Adipocyte (in vitro differentiated cells): Measurements from ENCODE around the gene SAPCD2.

Experiments
- DNase-seq: peaks from one replicate; pipeline ENCODE4 v3.0.0-alpha.2; 2015; ENCODE audit warnings: low read depth
- H3K27me3 ChIP-seq: replicated peaks from 2 replicates; pipeline ENCODE4 v1.7.0; 2013; ENCODE audit warnings: mild to moderate bottlenecking, low read length, moderate library complexity; ENCODE audit not compliant: control insufficient read depth, insufficient read depth
- H3K36me3 ChIP-seq: 2 replicates; pipeline ENCODE4 v1.7.0; 2013; ENCODE audit warnings: low read length, mild to moderate bottlenecking, moderate library complexity; ENCODE audit not compliant: control insufficient read depth, insufficient read depth, severe bottlenecking
- H3K4me1 ChIP-seq: 2 replicates; pipeline ENCODE4 v1.7.0; 2013; ENCODE audit warnings: mild to moderate bottlenecking, low read length, moderate library complexity; ENCODE audit not compliant: control insufficient read depth, insufficient read depth
- H3K4me3 ChIP-seq: 2 replicates; pipeline ENCODE4 v1.7.0; 2013; ENCODE audit warnings: mild to moderate bottlenecking, low read length, moderate library complexity
- H3K9ac ChIP-seq: 2 replicates; pipeline ENCODE4 v1.7.0; 2013; ENCODE audit warnings: mild to moderate bottlenecking, low read length, moderate library complexity
- H3K9me3 ChIP-seq: 2 replicates; pipeline ENCODE4 v1.7.0; 2013; ENCODE audit warnings: mild to moderate bottlenecking, low read length, moderate library complexity; ENCODE audit not compliant: control insufficient read depth

Gene SAPCD2

DNA sequence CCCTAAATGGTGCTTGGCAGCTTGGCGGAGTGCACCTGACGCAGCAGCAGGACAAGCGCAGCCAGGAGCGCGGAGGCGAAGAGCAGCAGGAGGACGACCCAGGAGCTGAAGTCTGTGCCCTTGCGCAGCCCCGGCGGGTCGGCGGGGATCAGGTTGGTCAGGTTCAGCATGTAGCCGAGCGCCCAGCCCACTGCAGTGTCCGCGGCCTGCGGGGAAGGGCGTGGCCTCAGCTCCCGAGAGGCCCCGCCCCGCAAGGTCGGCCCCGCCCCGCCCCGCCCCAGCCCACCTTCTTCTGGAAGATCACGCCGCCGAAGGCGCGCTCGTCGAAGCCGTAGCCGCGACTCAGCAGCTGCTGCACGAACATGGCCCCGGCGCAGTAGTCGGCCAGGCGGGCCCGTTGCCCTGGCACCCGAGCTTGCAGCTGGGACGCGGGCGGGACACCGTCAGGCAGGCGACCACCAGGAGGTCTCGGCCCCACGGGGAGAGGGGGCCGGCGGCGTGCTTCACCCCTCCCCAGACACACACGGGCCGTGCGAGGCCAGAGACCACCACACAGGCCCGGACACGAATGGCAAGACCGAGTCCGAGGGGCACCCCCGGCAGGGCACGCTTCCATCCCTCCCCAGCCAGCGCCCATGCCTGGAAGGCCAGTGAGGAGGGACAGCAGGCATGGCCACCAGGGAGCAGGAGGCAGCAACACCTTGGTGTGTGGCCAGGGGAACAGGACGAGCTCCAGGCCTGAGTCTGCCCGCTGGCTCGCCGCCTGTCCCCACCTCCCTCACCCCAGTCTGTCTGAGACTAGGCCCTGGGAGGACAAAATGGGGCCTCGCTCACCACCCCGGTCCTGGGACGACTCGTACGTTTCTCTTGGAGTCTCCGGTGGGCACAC lies 21.5 kb downstream of the SAPCD2 start:
- no peaks in the 10 kb centered on the region for H3K9me3 ChIP-seq
- no peak overlapping the region for H3K4me3 ChIP-seq
- H3K4me1 ChIP-seq, result peaks cover 12% of the 10 kb centered on the region
- H3K36me3 ChIP-seq, result no peaks in the 10 kb centered on the region
- no peak for DNase-seq
- H3K9ac ChIP-seq, result no peak overlapping the region
- H3K27me3 ChIP-seq, result peaks cover 52% of the 10 kb centered on the region

DNA sequence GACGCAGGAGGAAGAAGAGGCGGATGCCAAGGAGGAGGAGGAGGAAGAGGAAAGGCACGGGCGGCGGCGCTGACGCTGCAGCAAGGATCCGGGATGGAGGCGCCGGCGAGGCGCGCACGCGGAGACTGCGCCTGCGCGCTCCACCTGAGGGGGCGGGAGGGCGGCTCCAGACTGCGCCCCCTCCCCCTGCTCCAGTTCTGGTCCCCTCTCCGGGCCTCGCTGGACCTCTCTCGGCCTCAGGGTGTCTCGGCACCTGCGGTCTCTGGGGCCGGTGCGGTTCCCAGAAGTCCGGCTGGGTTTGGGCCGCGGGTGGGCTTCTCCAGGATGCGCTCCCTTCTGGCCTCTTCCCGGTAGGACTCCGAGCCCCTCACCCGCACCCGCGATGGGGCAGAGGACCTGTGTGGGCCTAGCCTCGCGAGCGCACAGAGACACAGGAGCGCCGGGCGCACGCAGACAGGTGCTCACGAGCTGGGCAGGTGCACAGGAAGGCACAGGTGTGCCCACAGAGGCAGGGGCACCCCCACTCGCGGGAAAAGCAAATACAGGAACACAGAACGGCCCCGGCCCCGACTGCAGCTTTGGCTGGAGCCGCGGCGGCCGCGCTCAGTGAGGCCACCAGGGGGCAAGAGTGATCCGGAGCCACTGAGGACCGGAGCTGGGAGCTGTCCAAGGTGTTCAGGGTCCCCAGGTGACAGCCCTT lies 24.1 kb downstream of the SAPCD2 start, which contains the start of gene NPDC1:
Gene NPDC1, minus strand, starts transcription at position 90 of the 700 bp plus-strand sequence. CDS start 188 bp downstream, outside the sequence.
- Histone ChIP-seq H3K9ac (peak within 1 kb of the TSS; percentile 82), H3K27me3 (peaks cover 35% of the 10 kb centered on the region)
- peak; percentile 91 for DNase-seq

DNA sequence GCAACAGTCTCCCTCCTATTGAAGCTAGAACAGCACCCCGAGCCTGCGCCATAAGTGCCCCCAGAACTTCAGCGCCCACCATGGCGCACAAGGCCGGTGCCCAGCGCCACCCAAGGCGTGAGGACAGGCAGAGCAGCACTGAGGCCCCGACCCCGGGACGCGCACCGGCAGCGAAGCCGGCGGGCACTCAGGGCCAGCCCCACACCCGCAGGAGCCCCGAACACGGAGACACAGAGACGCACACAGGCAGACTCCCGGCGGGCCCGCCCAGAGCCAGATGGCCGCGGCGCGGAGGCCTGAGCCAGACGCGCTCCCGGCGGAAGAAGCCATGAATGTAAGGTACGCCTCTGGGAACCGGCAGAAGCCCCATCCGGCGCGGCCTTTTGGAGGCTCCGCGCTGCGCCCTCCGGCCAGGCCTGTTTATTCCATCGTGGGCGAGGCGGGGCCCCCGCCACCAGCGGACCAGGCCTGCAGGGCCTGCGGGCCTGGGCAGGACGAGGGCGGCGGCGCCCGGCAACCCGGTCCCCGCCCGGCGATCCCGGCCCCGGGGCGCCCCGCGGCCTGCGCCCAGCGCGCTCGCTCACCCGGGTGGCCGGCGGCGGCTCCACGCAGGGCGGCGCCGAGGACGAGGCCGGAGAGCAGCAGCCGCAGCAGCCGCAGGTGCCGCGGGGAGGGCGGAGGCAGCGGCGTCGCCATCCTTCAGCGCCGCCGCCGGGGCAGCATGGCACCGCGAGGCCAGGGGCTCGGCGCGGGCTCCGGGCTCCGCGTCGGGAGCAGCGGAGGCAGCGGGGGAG lies 24.9 kb downstream of the SAPCD2 start:
- peaks cover 28% of the 10 kb centered on the region for H3K27me3 ChIP-seq
- H3K4me1 ChIP-seq, result peaks cover 17% of the 10 kb centered on the region
- H3K9ac ChIP-seq, result peak overlapping the region; percentile 82
- peak overlapping the region; percentile 78 for H3K4me3 ChIP-seq
- H3K36me3 ChIP-seq, result no peaks in the 10 kb centered on the region
- peak; percentile 70 for DNase-seq
- H3K9me3 ChIP-seq, result no peaks in the 10 kb centered on the region

More for the DNA sequence above, 24.1 kb downstream of the SAPCD2 start, which contains the start of gene NPDC1:
- Histone ChIP-seq H3K36me3 (no peaks in the 10 kb centered on the region), H3K4me1 (peaks cover 17% of the 10 kb centered on the region), H3K4me3 (peak within 1 kb of the TSS; percentile 78), H3K9me3 (no peaks in the 10 kb centered on the region)

DNA sequence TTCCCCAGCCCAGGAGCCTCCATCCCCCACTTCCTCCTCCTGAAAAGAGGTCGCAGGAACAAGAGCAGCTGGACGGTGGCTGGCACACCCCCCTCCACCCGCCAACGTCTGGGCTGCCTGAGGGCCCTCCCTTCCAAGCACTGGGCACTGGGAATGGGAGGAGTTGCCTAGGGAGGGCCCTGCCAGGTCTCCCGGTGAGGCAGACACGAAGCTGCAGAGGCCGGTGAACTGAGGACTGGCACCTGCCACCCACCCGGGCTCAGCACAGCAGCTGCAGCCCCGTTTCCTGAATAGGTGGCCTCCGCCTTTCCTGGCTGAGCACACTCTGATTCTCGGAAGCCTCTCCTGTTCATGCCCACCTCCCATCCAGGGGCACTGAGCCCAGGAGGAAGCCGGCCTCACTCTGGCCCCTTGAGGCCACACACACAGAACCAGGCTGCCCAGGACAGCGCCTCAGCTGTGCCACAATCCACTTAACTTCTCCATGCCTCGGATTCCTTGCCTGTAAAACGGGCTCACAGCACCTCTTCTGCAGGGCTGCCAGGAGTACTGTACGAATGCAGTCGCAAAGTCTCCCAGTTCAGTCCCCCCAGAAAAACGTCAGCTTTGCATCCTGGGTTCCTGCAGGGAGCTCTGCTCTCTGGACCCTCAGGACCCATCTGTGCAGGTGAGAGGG lies 25.7 kb downstream of the SAPCD2 start:
- Histone ChIP-seq H3K27me3 (peaks cover 19% of the 10 kb centered on the region), H3K9ac (peak overlapping the region; percentile 82), H3K9me3 (no peaks in the 10 kb centered on the region), H3K36me3 (peaks cover 5% of the 10 kb centered on the region), H3K4me1 (peaks cover 17% of the 10 kb centered on the region), H3K4me3 (peak overlapping the region; percentile 78)
- no peak for DNase-seq

DNA sequence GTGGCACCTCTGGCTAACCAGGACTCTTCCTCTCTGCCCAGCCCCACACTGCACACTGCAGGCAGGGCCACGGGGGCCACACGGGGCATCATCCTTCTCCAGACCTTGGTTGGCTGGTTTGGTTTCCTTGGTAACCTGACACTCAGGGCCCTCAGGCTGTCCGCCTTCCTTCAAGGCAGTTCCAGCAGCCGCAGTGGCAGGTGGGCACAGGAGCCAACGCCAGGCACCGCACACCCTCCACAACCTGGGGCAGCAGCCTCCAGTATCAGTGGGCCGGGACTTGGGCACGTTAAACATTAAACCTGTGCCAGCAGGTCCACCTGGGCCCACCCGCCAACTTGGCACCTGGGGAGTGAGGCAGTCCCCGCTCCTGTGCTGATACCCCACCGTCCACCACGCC lies 26.3 kb downstream of the SAPCD2 start:
- no peak for DNase-seq
- Histone ChIP-seq H3K9me3 (no peaks in the 10 kb centered on the region), H3K27me3 (peaks cover 13% of the 10 kb centered on the region), H3K4me3 (no peak overlapping the region), H3K9ac (peak overlapping the region; percentile 82), H3K36me3 (peaks cover 11% of the 10 kb centered on the region), H3K4me1 (peaks cover 17% of the 10 kb centered on the region)

DNA sequence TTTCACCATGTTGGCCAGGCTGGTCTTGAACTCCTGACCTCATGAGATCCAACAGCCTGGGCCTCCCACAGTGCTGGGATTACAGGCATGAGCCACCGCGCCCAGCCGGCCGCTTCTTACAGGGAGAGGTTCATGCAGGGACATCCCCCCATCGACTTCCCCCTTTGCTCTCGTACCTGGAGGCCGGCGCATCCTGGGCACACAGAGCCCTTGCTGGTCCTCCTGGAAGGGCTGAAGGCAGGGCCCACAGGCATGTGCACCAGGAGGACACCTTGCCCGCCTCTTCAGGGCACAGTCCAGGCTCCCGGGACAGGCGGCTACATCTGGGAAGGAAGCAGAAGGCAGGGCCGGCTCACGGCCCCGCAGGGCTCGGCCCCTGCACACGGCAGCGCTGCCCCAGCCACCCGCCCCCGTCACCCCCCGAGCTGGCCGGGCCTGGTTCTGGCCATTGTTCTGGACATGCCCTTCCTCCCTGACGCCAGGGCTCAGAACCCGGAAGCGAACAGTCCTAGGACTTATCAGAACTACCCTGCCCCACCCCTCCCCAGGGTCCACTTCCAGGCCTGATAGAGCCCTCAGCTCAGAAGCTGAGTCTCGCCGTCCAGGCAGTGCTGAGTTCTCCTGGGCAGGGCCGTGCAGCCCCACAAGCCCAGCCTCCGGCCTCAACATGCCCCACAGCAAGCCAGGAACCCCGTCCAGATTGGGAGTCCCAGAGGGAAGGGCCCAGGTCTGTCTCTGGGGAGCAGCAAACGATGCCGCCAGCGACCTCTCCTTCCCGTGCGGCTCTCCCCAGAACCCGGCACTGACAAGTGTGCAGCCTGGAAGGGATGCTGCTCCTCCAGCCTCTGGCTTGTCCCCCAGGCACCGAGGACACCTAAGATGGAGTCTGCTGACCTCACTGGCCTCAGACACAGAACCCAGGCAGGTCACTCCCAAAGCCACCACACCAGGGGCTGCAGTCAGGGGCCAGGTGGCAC lies 27.3 kb downstream of the SAPCD2 start:
- DNase-seq, result no peak
- H3K27me3 ChIP-seq, result peaks cover 12% of the 10 kb centered on the region
- no peak overlapping the region for H3K4me3 ChIP-seq
- peaks cover 13% of the 10 kb centered on the region for H3K36me3 ChIP-seq
- H3K9me3 ChIP-seq, result no peaks in the 10 kb centered on the region
- H3K4me1 ChIP-seq, result peaks cover 17% of the 10 kb centered on the region
- H3K9ac ChIP-seq, result peak overlapping the region; percentile 22

DNA sequence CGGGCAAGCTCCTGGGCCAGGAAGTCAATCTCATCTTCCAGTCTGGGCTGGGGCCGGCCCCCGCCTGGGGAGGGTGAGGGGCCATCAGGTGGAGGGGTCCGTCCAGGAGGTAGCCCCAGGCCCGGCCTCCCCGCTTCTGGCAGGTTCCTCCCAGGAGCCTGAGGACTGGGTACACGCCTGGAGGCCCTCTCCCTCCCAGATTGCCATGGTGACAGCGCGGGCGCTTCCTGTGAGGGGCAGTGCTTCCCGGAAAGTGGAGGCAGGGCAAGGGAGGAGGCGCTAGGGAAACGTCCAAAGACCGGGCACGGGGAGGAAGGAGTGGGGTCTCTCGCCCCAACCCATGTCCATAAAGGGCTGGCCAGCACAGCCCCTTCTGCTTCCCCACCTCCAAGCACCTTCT lies 29.2 kb downstream of the SAPCD2 start:
- no peak for DNase-seq
- no peaks in the 10 kb centered on the region for H3K9me3 ChIP-seq
- H3K36me3 ChIP-seq, result peaks cover 13% of the 10 kb centered on the region
- H3K4me3 ChIP-seq, result no peak overlapping the region
- H3K27me3 ChIP-seq, result no peaks in the 10 kb centered on the region
- no peak overlapping the region for H3K9ac ChIP-seq
- peaks cover 14% of the 10 kb centered on the region for H3K4me1 ChIP-seq

DNA sequence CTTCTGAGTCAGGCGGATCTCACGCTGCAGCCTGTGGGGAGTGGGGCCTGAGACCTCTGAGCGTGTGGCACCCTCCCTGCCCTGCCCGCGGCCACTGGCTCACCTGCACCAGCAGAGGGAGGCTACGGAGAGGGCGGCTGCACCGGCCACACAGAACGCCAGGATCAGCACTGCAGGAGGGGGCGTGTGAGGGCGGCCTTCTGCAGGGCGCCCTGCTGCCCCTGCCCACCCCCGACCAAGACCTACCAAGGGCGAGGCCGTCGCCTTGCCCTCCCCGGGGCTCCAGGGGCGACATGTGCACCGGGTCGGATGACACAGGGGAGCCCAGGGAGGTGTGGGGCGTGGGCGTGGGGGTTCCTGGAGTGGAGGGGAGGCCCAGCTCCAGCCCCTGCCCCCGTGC lies 29.8 kb downstream of the SAPCD2 start:
- Histone ChIP-seq H3K4me1 (peaks cover 14% of the 10 kb centered on the region), H3K27me3 (no peaks in the 10 kb centered on the region), H3K9me3 (no peaks in the 10 kb centered on the region), H3K36me3 (peaks cover 13% of the 10 kb centered on the region), H3K4me3 (no peak overlapping the region), H3K9ac (no peak overlapping the region)
- no peak for DNase-seq

DNA sequence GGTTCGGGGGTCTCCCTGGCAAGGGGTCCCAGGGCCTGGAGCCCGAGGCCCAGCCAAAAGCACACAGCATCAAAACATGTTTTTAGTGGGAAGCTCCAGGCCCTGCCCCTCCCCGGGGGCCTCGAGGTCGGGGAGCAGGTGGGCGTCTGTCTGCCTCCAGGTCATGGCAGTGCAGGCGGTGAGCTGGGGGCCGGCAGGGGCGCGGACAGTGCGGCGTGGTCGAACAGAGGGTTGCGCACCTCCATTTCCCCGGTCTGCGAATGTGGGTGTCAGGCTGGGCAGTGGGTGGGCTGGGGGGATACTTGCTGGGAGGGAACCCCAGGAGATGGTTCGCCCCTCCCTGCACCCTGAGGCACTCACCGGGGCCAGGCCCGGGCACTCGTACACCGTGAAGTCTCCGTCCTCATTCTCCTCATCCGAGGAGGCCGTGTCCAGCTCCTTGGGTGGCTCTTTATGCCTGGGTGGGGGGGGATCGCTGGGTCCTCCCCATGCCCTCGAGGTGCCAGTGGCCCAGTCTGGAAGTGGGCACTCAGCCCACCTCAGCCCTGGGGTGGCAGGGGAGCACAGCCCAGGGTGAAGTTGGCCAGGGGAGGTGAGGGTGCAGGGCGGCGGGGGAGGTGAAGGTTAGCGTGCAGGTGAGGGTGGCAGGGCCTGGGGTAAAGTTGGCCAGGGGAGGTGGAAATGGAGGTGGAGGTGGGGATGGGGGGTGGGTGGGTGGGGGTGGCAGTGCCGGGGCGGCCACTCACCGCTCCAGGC lies 30.6 kb downstream of the SAPCD2 start:
- Histone ChIP-seq H3K27me3 (no peaks in the 10 kb centered on the region), H3K36me3 (peaks cover 13% of the 10 kb centered on the region), H3K9me3 (no peaks in the 10 kb centered on the region), H3K4me3 (no peak overlapping the region), H3K9ac (no peak overlapping the region), H3K4me1 (peaks cover 9% of the 10 kb centered on the region)
- DNase-seq, result no peak
